ENCODE measurements around the gene NIPAL3. TPM values are rescaled to one million over a fixed set of nuclear protein-coding genes. Genes with fewer than 3 reads are reported as not detected.

NIPAL3 gene
- total RNA-seq, 1 experiment from 2014 or later, result 7.7 TPM

DNA sequence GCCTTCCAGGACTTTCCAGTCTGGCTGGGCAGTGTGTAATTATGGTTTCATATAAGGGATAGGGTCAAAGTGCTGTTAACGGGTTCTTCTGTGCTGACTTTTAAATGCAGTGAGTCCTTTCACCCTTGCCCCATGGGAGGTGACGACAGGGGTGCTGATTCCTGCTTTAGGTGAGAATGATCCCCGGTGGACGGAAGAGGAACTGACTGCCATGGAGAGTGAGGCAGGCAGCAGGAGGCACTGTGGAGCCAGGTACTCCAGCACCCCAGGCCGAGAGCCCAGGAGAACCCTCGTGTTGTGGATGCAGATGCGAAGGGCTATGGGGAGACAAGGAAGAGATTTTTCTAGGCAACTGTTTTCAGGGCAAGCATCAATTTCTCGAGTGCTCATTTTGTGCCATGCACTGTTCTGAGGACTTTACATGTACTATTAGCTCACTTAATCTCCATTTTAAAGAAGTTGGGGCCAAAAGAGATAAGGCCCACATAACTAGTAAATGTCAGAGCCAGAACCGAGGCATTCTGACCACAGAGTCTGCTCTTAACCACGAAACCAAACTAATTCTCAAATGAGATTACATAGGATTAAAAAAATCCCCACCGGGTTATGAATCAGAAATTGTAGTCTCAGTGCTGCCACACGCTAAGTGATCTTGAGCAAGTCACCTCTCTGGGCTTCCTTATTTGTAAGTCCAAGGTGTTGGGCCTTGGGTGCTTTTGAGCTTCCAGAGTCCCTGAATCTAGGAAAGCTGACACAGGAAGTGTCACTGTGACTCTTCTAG lies 30.3 kb upstream of the NIPAL3 start:
- WGBS (ENCODE audit: extremely low coverage, insufficient read length, low lambda C conversion rate), result no CpG with 5 or more reads among the region's 12 CpGs
- no peak overlapping the region; a peak in 1 of 7 replicates for H3K27ac Mint-ChIP-seq
- no peak overlapping the region for H2BK5ac ChIP-seq (ENCODE audit: insufficient read length, low read length)

More for the DNA sequence above, 30.3 kb upstream of the NIPAL3 start:
- Histone ChIP-seq H2BK12ac (ENCODE audit: insufficient read length, low read depth, low read length) (no peak overlapping the region), H3K23ac (ENCODE audit: insufficient read length, low read depth, low read length) (no peak overlapping the region), H3K27me3 (ENCODE audit: insufficient read depth, low read length) (no peaks in the 10 kb centered on the region), H3K9me3 (ENCODE audit: control insufficient read depth, low read depth, low read length) (no peaks in the 10 kb centered on the region), H2BK20ac (ENCODE audit: low read depth, low read length, poor library complexity, severe bottlenecking) (no peak overlapping the region), H3K56ac (ENCODE audit: insufficient read length, low read depth, low read length) (no peak overlapping the region), H4K91ac (ENCODE audit: insufficient read length, low read depth, low read length) (no peak overlapping the region), H3K23me2 (ENCODE audit: insufficient read length, low read depth, low read length, poor library complexity, severe bottlenecking) (no peaks in the 10 kb centered on the region), H3K14ac (ENCODE audit: insufficient read depth, low read length) (no peak overlapping the region), H3K79me2 (ENCODE audit: insufficient read depth, low read length) (no peaks in the 10 kb centered on the region), H4K20me1 (ENCODE audit: control insufficient read depth, insufficient read depth, insufficient read length) (no peaks in the 10 kb centered on the region), H2AFZ (ENCODE audit: low read length) (no peak overlapping the region), H3K18ac (ENCODE audit: insufficient read length, low read depth, low read length) (no peak overlapping the region), H3K79me1 (ENCODE audit: insufficient read depth, low read depth, low read length, poor library complexity, severe bottlenecking) (no peaks in the 10 kb centered on the region), H3T11ph (ENCODE audit: low read length) (no peak overlapping the region), H4K5ac (ENCODE audit: insufficient read length, low read depth, low read length) (no peak overlapping the region), H4K8ac (replicated peaks; ENCODE audit: insufficient read length, low read depth, low read length) (no peak overlapping the region), H2AK5ac (ENCODE audit: insufficient read length, low read length) (no peak overlapping the region), H3K27ac (ENCODE audit: insufficient read length, low read depth, low read length) (no peak overlapping the region), H3K4me2 (ENCODE audit: insufficient read depth, insufficient read length, low read length) (no peak overlapping the region), H3K9ac (ENCODE audit: extremely low read depth, insufficient read length, low read length) (no peak overlapping the region), H3K4ac (ENCODE audit: low read depth, low read length) (no peak overlapping the region), H2BK15ac (ENCODE audit: low read depth, low read length) (no peak overlapping the region), H3K4me1 (ENCODE audit: insufficient read depth, low read length) (no peaks in the 10 kb centered on the region), H2BK120ac (ENCODE audit: low read depth, low read length, poor library complexity, severe bottlenecking) (no peak overlapping the region)
- DNase-seq, result peak; percentile 74
- H3K4me1 Mint-ChIP-seq, result peaks cover 0 to 6% of the 10 kb centered on the region in 2 experiments; a peak in 3 of 4 replicates
- H3K27me3 Mint-ChIP-seq (ENCODE audit: low read depth), result no peaks in the 10 kb centered on the region
- H3K36me3 Mint-ChIP-seq (ENCODE audit: insufficient read depth in 1 of 3, low read depth in 3 of 3), result peaks cover 0 to 14% (median 11%) of the 10 kb centered on the region in 3 experiments; a peak in 4 of 7 replicates
- no peaks in the 10 kb centered on the region for H3K9me3 Mint-ChIP-seq
- no peak overlapping the region for H3K4me3 Mint-ChIP-seq
- TF ChIP-seq, protein P1, sequence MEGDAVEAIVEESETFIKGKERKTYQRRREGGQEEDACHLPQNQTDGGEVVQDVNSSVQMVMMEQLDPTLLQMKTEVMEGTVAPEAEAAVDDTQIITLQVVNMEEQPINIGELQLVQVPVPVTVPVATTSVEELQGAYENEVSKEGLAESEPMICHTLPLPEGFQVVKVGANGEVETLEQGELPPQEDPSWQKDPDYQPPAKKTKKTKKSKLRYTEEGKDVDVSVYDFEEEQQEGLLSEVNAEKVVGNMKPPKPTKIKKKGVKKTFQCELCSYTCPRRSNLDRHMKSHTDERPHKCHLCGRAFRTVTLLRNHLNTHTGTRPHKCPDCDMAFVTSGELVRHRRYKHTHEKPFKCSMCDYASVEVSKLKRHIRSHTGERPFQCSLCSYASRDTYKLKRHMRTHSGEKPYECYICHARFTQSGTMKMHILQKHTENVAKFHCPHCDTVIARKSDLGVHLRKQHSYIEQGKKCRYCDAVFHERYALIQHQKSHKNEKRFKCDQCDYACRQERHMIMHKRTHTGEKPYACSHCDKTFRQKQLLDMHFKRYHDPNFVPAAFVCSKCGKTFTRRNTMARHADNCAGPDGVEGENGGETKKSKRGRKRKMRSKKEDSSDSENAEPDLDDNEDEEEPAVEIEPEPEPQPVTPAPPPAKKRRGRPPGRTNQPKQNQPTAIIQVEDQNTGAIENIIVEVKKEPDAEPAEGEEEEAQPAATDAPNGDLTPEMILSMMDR (conservative IDR thresholded peaks at IDR 0.05), result peak; percentile 95

Measured in H9 (cell line).